Fibroblast of lung (primary cell): Measurements from ENCODE around the gene TRPM3.

ENCODE experiments used
- CTCF ChIP-seq, 2 donors: IDR thresholded peaks in 1 of 2; conservative IDR thresholded peaks in 1 of 2; 1 replicate in 1 of 2; 2 replicates in 1 of 2; pipeline ENCODE4 v1.5.1; 2011 to 2012; ENCODE audit warnings: low read length in 2 of 2, control low read depth in 1 of 2, inconsistent platforms in 1 of 2, low read depth in 1 of 2, mild to moderate bottlenecking in 1 of 2
- EZH2 ChIP-seq: IDR thresholded peaks from 2 replicates; pipeline ENCODE4 v1.5.1; 2012; ENCODE audit warnings: low read length, control low read depth, mild to moderate bottlenecking; ENCODE audit errors: missing control alignments

- TF ChIP-seq EZH2, result no peak
- no peak for TF ChIP-seq CTCF (conservative IDR thresholded peaks at IDR 0.05 in 1 of 2, IDR thresholded peaks at IDR 0.05 in 1 of 2; ENCODE audit: low read depth in 1 of 2, low read length in 2 of 2)
Measured at GRCh38 chr9:70580606-70581195, 540.7 kb downstream of the TRPM3 start.
